Epithelial cell of proximal tubule (primary cell): ENCODE data around the gene SRBD1. TPM values are rescaled to one million over a fixed set of nuclear protein-coding genes. Genes with fewer than 3 reads are reported as not detected.

ENCODE experiments used
- DNase-seq: peaks from one replicate; pipeline ENCODE4 v3.0.0-alpha.2; 2011; ENCODE audit warnings: low read depth
- H3K4me3 ChIP-seq: 2 replicates; pipeline ENCODE4 v1.5.1; 2011; ENCODE audit warnings: low read depth, mild to moderate bottlenecking, low read length
- total RNA-seq: library from RNA; depleted of rRNA; stranded (reverse); fragments of >200 nt; gene quantifications from 2 replicates; pipeline ENCODE4 v1.2.3, GENCODE V29; 2015
- TF ChIP-seq, protein P1 (sequence below): conservative IDR thresholded peaks from 2 replicates; pipeline ENCODE4 v1.5.1; 2012; ENCODE audit warnings: low read depth, mild to moderate bottlenecking, low read length

Gene SRBD1
- total RNA-seq, 1 donor from 2014 or later, result 8.1 TPM

DNA sequence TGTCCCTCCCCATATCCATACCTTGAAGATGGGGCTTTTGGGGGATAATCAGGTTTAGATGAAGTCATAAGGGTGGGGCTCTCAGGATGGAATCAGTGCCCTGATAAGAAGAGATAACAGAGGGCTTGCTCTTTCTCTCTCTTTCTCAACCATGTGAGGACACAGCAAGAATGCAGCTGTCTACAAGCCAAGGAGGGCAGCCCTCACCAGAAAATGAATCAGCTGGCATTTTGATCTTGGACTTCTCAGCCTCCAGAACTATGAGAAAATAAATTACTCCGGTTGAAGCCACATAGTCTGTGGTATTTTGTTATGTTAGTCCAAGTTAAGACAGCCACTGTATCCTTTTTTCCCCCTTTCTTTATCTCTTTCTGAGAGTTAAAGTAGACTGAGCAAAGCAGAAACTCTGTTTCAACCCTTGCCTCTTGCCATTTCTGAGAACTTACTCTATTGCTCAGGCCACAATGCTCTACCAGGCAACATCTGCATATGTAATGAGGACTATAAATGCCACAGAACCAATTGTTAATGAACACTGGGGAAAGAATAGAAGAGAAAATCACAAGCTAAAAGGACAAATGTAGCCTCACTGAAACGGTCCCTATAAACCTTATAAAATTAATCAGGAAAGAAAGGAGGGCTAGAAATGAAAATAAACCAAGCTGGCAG lies 56.9 kb downstream of the SRBD1 start:
- no peak for DNase-seq
- H3K4me3 ChIP-seq, result no peak overlapping the region
- TF ChIP-seq, protein P1, sequence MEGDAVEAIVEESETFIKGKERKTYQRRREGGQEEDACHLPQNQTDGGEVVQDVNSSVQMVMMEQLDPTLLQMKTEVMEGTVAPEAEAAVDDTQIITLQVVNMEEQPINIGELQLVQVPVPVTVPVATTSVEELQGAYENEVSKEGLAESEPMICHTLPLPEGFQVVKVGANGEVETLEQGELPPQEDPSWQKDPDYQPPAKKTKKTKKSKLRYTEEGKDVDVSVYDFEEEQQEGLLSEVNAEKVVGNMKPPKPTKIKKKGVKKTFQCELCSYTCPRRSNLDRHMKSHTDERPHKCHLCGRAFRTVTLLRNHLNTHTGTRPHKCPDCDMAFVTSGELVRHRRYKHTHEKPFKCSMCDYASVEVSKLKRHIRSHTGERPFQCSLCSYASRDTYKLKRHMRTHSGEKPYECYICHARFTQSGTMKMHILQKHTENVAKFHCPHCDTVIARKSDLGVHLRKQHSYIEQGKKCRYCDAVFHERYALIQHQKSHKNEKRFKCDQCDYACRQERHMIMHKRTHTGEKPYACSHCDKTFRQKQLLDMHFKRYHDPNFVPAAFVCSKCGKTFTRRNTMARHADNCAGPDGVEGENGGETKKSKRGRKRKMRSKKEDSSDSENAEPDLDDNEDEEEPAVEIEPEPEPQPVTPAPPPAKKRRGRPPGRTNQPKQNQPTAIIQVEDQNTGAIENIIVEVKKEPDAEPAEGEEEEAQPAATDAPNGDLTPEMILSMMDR, result no peak

DNA sequence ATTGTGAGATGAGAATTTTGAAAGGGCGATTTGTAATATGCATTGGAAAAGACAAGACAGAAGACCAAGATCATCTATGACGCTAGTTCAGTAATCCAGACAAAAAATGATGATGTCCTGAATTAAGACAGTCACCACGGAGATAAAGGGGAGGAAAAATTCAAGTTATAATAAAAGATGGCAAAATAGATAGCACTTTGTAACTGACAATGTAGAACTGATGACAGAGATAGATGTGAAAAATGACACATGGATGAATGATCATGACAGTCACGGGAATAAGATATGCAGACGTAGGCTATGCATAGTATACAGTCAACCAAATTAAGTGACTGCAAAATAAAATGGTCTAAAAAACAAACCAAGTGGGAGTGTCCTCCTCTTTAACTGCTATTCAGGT lies 59.2 kb downstream of the SRBD1 start:
- no peak for DNase-seq
- TF ChIP-seq, protein P1, result no peak
- no peak overlapping the region for H3K4me3 ChIP-seq

DNA sequence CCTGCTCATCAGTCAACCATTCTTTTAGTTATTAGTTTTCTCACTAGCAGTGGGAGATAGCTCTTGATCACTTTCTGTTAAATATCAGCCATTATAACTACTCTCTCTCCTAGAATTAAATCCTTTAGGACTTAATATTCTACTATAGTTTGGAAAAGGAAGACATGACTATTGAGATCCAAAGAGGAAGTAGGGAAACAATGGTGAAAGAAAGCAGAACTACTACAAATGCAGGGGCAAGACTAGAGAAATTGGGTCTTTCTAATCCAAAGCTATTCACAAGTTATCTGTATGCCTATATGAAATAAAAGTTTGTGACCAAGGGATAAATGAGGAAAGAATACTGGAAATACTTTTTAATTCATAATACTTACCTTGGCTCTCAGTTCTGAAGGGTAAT lies 65.1 kb downstream of the SRBD1 start:
- DNase-seq, result peak; percentile 9
- H3K4me3 ChIP-seq, result no peak overlapping the region
- TF ChIP-seq, protein P1, result no peak

DNA sequence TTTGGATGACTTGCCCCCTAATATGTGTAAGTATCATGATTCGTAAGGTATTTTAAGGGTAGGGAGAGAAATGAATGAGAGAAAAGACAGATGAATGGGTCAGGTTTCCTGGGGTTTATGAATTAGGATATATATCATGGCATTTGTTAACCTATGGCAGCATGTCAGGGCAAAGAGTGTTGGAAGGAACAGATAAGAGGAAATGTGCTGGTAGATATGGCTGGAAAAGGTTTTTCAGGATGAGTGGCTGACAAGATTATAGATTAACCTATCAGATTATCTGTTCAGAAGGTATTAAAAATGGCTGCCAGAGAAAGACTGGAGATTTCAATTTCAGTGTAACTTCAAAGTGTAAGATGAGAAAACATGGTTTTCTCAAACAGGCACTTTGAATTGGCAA lies 67.8 kb downstream of the SRBD1 start:
- no peak for DNase-seq
- H3K4me3 ChIP-seq, result no peak overlapping the region
- TF ChIP-seq, protein P1, result no peak

DNA sequence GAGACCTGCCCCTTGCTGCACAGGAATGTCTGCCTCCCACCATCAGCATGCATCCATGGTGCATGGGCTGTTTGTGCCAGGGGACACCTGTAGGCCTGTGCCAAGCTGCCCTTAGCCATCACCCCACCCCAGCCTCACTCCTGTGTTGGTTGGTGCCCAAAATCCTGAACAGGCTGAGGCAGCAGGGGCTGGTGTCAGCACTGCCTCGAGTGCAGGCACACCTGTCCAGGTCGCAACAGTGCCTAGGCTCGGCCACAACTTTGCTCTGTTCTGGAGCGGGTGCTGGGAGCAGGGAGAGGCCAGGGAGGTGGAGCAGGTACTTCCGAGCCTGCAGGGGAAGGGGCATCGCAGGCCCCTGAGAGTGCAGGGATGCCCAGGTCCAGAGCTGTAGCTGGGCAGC lies 69.1 kb downstream of the SRBD1 start:
- no peak overlapping the region for H3K4me3 ChIP-seq
- DNase-seq, result no peak
- TF ChIP-seq, protein P1, result no peak

DNA sequence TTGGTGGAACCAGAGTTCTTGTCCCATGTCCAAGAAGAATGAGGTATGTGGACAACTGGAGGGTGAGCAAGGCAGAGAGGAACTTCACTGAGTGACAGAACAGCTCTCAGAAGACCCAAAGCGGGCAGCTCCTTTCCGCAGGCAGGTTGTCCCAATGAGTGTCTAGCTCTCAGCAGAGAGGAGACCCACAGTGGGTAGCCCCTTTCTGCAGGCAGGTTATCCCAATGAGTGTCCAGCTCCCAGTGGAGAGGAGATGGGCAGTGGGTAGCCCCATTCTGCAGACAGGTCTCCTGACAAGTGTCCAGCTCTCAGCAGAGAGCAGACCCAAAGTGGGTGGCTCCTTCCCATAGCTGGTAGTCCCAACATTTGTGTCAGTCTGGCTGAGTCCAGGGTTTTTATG lies 69.6 kb downstream of the SRBD1 start:
- TF ChIP-seq, protein P1, result no peak
- no peak for DNase-seq
- H3K4me3 ChIP-seq, result no peak overlapping the region

DNA sequence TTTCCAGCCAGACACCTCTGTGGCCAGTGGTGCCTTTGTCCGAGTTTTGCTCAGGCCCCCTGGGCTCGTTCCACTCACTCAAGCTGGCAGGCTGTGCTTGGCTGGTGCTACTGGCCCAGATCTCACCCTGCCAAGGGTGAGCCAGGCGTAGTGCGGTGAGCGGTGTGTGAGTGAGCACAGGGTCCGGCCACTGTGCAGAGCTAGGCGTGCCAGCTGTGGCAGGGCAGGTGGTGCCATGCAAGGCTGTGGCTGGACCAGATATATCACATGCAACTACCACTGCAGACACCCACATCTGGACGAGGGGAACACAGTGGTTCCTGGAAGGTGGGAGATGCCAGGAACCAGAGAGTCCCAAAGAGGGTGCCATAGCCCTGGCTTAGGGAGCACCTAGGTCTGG lies 70.1 kb downstream of the SRBD1 start:
- H3K4me3 ChIP-seq, result no peak overlapping the region
- DNase-seq, result no peak
- TF ChIP-seq, protein P1, result no peak
